Central memory CD8-positive, alpha-beta T cell (primary cell): ENCODE results near the gene ABCG2.

Source experiments
- ATAC-seq: fragments of 150-1000 bp; cut with Tn5 transposase; replicated peaks from 2 replicates; pipeline ENCODE4 v1.10.0; 2022; ENCODE audit warnings: mild to moderate bottlenecking, moderate FRiP score, moderate number of reproducible peaks; ENCODE audit not compliant: poor library complexity, severe bottlenecking; ENCODE audit errors: extremely low read depth
- DNase-seq, 2 donors: peaks; one replicate each; pipeline ENCODE4 v3.0.0; 2021; ENCODE audit warnings: low spot score in 2 of 2
- H3K27ac Mint-ChIP-seq: one replicate; pipeline ENCODE4 v1.8.0; 2022; ENCODE audit warnings: low read depth, mild to moderate bottlenecking, moderate library complexity, mixed read lengths
- H3K27me3 Mint-ChIP-seq: one replicate; pipeline ENCODE4 v1.8.0; 2022; ENCODE audit warnings: mixed read lengths
- H3K36me3 Mint-ChIP-seq: one replicate; pipeline ENCODE4 v1.8.0; 2022; ENCODE audit warnings: mild to moderate bottlenecking, moderate library complexity, mixed read lengths; ENCODE audit not compliant: insufficient read depth
- H3K4me1 Mint-ChIP-seq: one replicate; pipeline ENCODE4 v1.8.0; 2022; ENCODE audit warnings: mixed read lengths
- H3K4me3 Mint-ChIP-seq: one replicate; pipeline ENCODE4 v1.8.0; 2022; ENCODE audit warnings: mild to moderate bottlenecking, moderate library complexity, mixed read lengths
- H3K9me3 Mint-ChIP-seq: one replicate; pipeline ENCODE4 v1.8.0; 2022; ENCODE audit warnings: mixed read lengths

The ABCG2 gene

DNA sequence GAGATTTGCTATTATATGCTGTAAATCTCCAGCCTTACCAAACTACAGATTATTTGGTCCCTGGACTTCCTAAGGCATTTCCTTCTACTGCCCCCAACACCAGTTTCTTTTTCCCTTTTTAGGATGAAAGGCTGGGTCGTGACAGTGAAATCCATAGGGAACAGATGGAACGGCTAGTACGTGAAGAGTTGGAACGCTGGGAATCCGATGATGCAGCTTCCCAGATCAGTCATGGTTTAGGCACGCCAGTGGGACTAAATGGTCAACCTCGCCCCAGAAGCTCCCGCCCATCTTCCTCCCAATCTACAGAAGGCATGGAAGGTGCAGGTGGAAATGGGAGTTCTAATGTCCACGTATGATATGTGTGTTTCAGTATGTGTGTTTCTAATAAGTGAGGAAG lies 83.1 kb downstream of the ABCG2 start:
- peaks cover 32% of the 10 kb centered on the region for H3K36me3 Mint-ChIP-seq

DNA sequence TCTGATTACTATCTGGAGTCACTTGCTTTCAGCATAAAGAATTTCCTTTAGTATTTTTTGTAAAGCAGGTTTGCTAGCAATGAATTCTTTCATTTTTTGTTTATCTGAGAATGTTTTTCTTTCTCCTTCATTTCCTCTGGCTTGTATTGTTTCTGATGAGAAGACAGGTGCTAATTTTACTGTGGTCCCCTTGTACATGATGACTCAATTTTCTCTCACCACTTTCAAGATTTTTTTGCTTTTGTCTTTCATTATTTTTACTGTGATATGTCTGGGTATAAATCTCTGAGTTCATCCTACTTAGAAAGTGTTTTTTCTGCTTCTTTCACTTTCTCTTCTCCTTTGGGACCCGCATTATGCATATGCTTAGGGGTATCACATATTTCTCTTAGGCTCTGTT lies 88.4 kb downstream of the ABCG2 start:
- H3K27me3 Mint-ChIP-seq, result no peaks in the 10 kb centered on the region
- H3K27ac Mint-ChIP-seq, result no peak overlapping the region
- no peaks in the 10 kb centered on the region for H3K4me1 Mint-ChIP-seq
- DNase-seq (no peak), ATAC-seq (no peak)
- peaks cover 55% of the 10 kb centered on the region for H3K36me3 Mint-ChIP-seq
- no peak overlapping the region for H3K4me3 Mint-ChIP-seq
- peaks cover 6% of the 10 kb centered on the region for H3K9me3 Mint-ChIP-seq

More for the DNA sequence above, 83.1 kb downstream of the ABCG2 start:
- ATAC-seq, result no peak
- DNase-seq, result no peak
- no peaks in the 10 kb centered on the region for H3K4me1 Mint-ChIP-seq
- H3K27me3 Mint-ChIP-seq, result no peaks in the 10 kb centered on the region
- H3K9me3 Mint-ChIP-seq, result peaks cover 6% of the 10 kb centered on the region
- H3K27ac Mint-ChIP-seq, result no peak overlapping the region
- no peak overlapping the region for H3K4me3 Mint-ChIP-seq

DNA sequence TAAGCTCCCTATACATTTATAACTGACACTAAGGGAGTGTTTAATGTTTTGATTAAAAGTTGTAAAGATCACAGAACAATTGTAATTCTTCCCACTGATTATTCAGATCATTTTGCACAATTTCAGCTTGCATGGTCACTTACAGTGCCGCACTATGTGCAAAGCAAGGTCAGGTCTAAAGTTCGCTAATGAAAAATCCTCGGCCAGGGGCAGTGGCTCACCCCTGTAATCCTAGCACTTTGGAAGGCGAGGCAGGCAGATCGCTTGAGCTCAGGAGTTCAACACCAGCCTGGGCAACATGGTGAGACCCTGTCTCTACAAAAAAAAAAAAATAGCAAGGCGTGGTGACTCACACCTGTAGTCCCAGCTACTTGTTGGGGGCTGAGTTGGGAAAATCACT lies 94.0 kb downstream of the ABCG2 start:
- no peak for DNase-seq
- no peaks in the 10 kb centered on the region for H3K4me1 Mint-ChIP-seq
- no peak overlapping the region for H3K27ac Mint-ChIP-seq
- H3K27me3 Mint-ChIP-seq, result no peaks in the 10 kb centered on the region
- no peaks in the 10 kb centered on the region for H3K9me3 Mint-ChIP-seq
- no peak overlapping the region for H3K4me3 Mint-ChIP-seq
- peaks cover 32% of the 10 kb centered on the region for H3K36me3 Mint-ChIP-seq
- ATAC-seq, result no peak

DNA sequence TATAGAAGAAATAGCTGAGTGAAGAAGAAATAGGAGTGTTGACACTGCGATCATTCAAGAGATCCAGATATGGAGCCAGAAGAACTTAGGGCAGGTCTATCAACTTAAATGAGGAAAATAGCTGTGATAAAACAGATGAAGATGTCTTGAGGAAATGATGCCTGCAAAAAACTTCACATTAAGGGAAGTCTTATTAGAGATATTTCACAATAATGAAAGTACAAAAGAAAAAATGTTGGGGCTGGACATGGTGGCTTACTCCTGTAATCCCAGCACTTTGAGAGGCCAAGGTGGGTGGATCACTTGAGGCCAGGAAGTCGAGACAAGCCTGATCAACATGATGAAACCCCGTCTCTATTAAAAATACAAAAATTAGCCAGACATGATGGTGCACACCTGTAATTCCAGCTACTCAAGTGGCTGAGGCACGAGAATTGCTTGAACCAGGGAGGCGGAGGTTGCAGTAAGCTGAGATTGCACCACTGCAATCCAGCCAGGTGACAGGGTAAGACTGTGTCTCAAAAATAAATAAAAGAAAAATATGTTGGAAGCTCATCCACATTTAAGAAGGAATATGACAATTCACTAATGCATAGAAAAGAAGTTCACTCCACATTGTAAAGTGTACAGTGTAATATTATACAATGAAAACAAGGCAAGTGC lies 94.7 kb downstream of the ABCG2 start:
- Mint-ChIP-seq H3K9me3 (no peaks in the 10 kb centered on the region), H3K4me3 (no peak overlapping the region), H3K27ac (no peak overlapping the region), H3K36me3 (peaks cover 32% of the 10 kb centered on the region), H3K27me3 (no peaks in the 10 kb centered on the region), H3K4me1 (no peaks in the 10 kb centered on the region)
- ATAC-seq, result no peak
- DNase-seq, result no peak

DNA sequence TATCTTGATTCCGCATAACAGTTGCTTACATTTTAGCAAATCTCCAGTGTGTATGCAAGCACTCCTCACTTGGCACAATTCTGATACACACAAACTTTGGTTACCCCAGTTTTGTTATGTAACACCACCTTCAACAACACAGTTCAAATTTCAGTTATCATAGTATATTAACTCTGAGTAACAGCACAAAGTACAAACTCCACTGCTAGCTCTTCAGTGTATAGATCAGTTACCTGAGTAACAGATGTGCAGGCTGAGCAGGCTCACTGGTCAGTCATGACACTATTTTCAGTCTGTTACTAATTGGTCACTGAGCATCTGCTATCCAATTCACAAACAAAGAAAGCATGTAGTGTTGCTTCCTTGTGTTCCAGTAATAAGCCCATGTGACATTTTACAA lies 95.6 kb downstream of the ABCG2 start:
- H3K4me1 Mint-ChIP-seq, result no peaks in the 10 kb centered on the region
- H3K27ac Mint-ChIP-seq, result no peak overlapping the region
- H3K4me3 Mint-ChIP-seq, result no peak overlapping the region

DNA sequence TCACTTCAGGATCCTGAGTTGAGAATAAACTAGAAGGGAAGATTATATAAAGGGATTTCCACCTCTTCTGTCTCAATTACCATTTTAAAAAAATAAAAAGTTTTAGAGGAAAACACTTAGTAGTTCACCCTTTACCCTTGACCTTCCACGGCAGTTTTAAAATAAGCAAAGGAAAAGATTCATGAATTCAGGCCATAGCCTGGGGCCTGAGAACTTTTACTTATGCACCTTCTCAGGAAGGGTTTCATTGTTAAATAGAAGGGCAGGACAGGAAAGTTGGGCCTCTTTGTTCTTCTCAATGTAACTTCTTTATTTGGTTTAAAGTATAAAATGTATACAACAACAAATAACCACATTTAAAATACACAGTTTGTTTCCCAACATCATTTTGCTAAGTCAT lies 96.1 kb downstream of the ABCG2 start:
- peaks cover 24% of the 10 kb centered on the region for H3K36me3 Mint-ChIP-seq
- no peaks in the 10 kb centered on the region for H3K27me3 Mint-ChIP-seq
- ATAC-seq, result no peak
- no peak for DNase-seq
- no peaks in the 10 kb centered on the region for H3K4me1 Mint-ChIP-seq
- no peaks in the 10 kb centered on the region for H3K9me3 Mint-ChIP-seq
- H3K4me3 Mint-ChIP-seq, result no peak overlapping the region
- no peak overlapping the region for H3K27ac Mint-ChIP-seq

More for the DNA sequence above, 95.6 kb downstream of the ABCG2 start:
- Mint-ChIP-seq H3K36me3 (peaks cover 29% of the 10 kb centered on the region), H3K27me3 (no peaks in the 10 kb centered on the region), H3K9me3 (no peaks in the 10 kb centered on the region)
- no peak for DNase-seq
- ATAC-seq, result no peak

DNA sequence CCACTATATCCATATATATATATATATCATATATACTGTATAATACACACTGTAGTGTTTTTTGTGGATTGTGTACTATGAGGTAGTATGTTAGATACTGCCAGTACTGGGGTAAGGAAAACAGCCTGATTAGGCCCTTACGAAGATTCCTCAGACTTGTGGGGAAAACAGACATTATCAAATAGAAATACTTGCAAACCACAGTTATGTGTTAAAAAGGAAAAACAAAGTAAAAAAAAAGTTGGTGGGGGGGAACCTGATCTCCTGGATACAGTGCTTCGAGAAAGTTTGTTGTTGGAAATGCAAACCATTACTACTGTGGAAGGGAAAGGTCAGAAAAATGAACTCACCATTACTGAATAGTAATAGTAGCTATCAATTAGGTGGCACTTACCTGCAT lies 98.0 kb downstream of the ABCG2 start:
- H3K4me1 Mint-ChIP-seq, result no peaks in the 10 kb centered on the region
- H3K27ac Mint-ChIP-seq, result no peak overlapping the region
- no peak overlapping the region for H3K4me3 Mint-ChIP-seq
- peaks cover 15% of the 10 kb centered on the region for H3K36me3 Mint-ChIP-seq
- no peaks in the 10 kb centered on the region for H3K9me3 Mint-ChIP-seq
- ATAC-seq, result no peak
- H3K27me3 Mint-ChIP-seq, result no peaks in the 10 kb centered on the region
- no peak for DNase-seq

DNA sequence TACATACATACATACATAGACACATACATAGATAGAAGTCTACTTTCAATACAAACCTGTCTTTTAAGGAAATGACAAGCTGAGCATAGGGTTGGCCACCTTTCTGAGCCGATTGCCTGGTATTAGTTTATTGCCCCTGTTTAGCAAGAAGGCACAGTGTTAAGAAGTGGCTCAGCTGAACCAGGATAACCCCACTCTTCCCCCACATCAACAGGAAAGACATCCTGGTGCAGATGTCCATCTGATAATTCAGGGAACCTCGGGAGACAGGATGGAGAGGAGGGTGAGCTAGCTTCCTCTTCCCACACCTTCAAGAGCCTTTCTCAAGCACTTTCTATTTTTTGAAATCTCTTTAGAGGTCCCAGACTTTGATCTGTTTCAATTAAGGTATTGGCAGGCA lies 98.7 kb downstream of the ABCG2 start:
- Mint-ChIP-seq H3K27me3 (no peaks in the 10 kb centered on the region), H3K27ac (no peak overlapping the region), H3K9me3 (no peaks in the 10 kb centered on the region)

DNA sequence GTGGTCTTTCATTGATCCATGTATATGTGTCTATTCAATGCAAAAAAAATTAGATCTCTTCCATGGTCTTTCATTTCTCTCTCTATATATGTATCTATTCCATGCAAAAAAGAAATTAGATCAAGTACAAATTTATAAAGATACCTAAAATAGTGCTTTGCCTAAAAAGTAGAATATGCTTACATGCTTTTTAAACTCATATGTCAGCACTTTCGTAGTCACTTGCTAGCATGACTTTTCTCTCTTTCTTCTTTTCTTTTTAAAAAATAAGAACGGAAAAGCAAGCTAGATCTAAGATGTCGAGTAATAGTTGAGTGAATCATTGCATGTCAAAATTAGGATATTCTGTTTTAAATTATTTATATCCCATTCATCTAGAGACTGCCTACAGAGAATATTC lies 100.1 kb downstream of the ABCG2 start:
- Mint-ChIP-seq H3K36me3 (peaks cover 13% of the 10 kb centered on the region), H3K27me3 (no peaks in the 10 kb centered on the region)
- no peak for ATAC-seq

More for the DNA sequence above, 98.7 kb downstream of the ABCG2 start:
- Mint-ChIP-seq H3K4me3 (no peak overlapping the region), H3K4me1 (no peaks in the 10 kb centered on the region), H3K36me3 (peaks cover 14% of the 10 kb centered on the region)
- ATAC-seq (no peak), DNase-seq (no peak)

DNA sequence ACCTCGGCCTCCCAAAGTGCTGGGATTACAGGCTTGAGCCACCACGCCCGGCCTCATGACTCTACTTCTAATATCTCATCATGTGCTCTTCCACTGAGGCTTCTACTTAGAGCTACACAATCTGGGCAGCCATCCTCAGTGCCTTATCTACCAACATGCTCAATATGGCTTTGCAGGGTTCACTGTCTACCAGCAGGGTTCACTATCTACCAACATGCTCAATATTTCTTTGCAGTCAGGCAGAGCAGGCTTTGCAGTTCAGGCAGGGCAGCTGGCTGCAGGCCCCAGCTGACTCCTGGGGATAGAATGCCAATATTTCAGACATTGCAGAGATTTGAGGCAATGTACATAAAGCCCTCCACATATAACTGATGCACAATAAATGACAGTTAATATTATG lies 103.5 kb downstream of the ABCG2 start:
- peaks cover 12% of the 10 kb centered on the region for H3K36me3 Mint-ChIP-seq
- no peaks in the 10 kb centered on the region for H3K9me3 Mint-ChIP-seq
- ATAC-seq (no peak), DNase-seq (no peak)
- no peak overlapping the region for H3K27ac Mint-ChIP-seq
- H3K27me3 Mint-ChIP-seq, result no peaks in the 10 kb centered on the region
- no peaks in the 10 kb centered on the region for H3K4me1 Mint-ChIP-seq
- no peak overlapping the region for H3K4me3 Mint-ChIP-seq

More for the DNA sequence above, 100.1 kb downstream of the ABCG2 start:
- Mint-ChIP-seq H3K9me3 (no peaks in the 10 kb centered on the region), H3K27ac (no peak overlapping the region), H3K4me3 (no peak overlapping the region), H3K4me1 (no peaks in the 10 kb centered on the region)
- DNase-seq, result no peak

DNA sequence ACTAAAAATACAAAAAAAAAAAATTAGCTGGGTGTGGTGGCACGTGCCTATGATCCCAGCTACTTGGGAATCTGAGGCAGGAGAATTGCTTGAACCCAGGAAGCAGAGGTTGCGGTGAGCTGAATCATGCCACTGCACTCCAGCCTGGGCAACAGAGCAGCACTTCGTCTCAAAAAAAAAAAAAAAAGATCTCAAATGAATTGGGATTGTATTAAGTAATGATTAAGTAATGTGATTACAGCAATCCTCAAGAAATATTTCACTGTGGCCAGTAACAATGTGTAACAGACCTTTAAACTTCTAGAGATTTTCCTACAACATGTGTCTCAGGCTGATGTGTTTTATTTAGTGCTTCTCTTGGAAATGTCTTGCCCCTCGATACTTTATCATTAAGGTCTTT lies 104.2 kb downstream of the ABCG2 start:
- no peak for ATAC-seq
- Mint-ChIP-seq H3K4me3 (no peak overlapping the region), H3K4me1 (no peaks in the 10 kb centered on the region), H3K36me3 (peaks cover 12% of the 10 kb centered on the region), H3K27me3 (no peaks in the 10 kb centered on the region), H3K9me3 (no peaks in the 10 kb centered on the region), H3K27ac (no peak overlapping the region)
- DNase-seq, result no peak

DNA sequence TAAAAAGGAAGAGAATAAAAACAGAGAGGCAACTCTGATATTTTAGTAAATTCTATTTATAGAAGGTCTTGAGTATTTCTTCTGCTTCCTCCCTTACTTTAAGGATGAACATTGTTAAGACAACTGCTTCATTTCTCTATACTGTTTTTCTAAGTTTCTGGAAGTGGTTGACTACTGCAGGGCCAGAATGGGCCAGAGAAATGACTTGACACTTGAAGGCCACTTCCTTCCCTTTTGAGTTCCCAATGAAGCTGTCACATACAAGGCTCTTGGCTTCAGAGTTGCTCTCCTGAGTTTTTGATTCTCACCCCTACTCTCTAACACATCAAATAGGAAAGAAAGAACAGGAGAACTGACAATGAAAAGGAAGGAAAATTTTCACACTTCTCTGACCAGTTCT lies 113.4 kb downstream of the ABCG2 start:
- no peak for DNase-seq
- H3K4me1 Mint-ChIP-seq, result no peaks in the 10 kb centered on the region
- no peak overlapping the region for H3K4me3 Mint-ChIP-seq
- ATAC-seq, result no peak
- H3K27me3 Mint-ChIP-seq, result no peaks in the 10 kb centered on the region
- H3K27ac Mint-ChIP-seq, result no peak overlapping the region
- H3K9me3 Mint-ChIP-seq, result no peaks in the 10 kb centered on the region
- peaks cover 3% of the 10 kb centered on the region for H3K36me3 Mint-ChIP-seq

DNA sequence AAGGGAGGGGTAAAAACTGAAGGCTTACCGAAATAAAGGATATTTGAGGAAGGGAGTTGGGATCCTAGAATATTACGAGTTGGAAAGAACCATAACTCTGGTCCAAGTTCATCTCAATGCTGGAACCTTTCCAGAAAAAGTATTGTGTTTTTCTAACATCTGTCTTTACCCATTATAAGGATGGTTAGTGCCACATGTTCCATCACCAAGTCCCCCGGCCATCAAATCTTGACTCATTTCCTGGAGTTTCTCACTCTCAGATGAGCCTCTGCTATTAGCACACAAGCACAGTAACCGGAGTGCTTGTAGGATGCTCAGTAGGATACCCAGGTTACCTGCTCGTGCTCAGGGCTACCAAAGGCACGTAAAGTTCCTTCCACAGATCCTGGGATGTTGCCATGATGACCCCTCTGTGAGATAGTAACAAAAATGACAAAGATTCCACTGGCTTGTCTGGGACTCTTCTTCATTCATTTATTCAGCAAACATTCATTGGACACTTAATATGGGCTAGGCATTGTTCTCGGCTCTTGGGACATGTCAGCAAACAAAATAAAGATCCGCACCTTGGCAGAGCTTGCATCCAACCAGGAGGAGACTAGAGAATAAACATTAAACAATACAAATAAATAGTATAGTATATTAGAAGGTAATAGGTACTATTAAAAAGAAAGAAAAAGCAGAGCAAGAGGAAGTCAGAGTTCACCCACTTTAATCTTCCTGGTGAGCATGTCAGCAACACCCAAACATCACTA lies 114.7 kb downstream of the ABCG2 start:
- Mint-ChIP-seq H3K9me3 (no peaks in the 10 kb centered on the region), H3K27me3 (no peaks in the 10 kb centered on the region)
- no peak for ATAC-seq

More for the DNA sequence above, 114.7 kb downstream of the ABCG2 start:
- H3K4me1 Mint-ChIP-seq, result no peaks in the 10 kb centered on the region
- H3K4me3 Mint-ChIP-seq, result no peak overlapping the region
- H3K27ac Mint-ChIP-seq, result no peak overlapping the region
- H3K36me3 Mint-ChIP-seq, result peaks cover 9% of the 10 kb centered on the region
- DNase-seq, result no peak
